NB4 (cell line): ENCODE data around the gene CTIF.

Experiments used
- POLR2A ChIP-seq: IDR thresholded peaks from 2 replicates; pipeline ENCODE4 v1.6.1; 2011; ENCODE audit warnings: mild to moderate bottlenecking; ENCODE audit not compliant: insufficient read length; ENCODE audit errors: extremely low read depth
- TF ChIP-seq, protein P1 (sequence below): IDR thresholded peaks from one replicate; pipeline ENCODE4 v1.5.1; 2012; ENCODE audit warnings: low read depth, low read length

DNA sequence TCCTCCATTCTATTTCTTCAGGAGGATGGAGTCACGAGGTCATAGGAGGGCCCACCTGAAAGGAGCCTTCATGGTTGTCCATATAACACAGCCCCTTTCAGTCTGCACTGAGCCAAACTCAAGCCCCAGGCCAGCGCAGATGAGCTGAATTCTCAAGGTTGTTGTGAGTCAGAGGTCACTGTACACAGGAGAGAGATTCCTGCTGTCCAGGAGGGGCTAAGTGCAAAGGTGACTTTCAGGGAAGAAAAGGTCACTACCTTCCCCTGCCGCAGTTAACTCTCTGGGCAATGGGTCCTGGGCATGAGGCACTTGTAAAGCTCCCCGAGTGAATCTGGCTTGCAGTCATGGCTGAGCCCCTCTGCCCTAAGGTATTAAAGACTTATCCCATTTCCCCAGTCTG lies 150.7 kb downstream of the CTIF start:
- TF ChIP-seq, protein P1, sequence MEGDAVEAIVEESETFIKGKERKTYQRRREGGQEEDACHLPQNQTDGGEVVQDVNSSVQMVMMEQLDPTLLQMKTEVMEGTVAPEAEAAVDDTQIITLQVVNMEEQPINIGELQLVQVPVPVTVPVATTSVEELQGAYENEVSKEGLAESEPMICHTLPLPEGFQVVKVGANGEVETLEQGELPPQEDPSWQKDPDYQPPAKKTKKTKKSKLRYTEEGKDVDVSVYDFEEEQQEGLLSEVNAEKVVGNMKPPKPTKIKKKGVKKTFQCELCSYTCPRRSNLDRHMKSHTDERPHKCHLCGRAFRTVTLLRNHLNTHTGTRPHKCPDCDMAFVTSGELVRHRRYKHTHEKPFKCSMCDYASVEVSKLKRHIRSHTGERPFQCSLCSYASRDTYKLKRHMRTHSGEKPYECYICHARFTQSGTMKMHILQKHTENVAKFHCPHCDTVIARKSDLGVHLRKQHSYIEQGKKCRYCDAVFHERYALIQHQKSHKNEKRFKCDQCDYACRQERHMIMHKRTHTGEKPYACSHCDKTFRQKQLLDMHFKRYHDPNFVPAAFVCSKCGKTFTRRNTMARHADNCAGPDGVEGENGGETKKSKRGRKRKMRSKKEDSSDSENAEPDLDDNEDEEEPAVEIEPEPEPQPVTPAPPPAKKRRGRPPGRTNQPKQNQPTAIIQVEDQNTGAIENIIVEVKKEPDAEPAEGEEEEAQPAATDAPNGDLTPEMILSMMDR: no peak
- TF ChIP-seq POLR2A: no peak
